ENCODE results near the gene FRS2. TPM values are rescaled to one million over a fixed set of nuclear protein-coding genes. Genes with fewer than 3 reads are reported as not detected.
"Not testable (repeated sequence)": the region's sequence is repeated elsewhere in the genome, so short reads cannot be mapped to it uniquely, and the experiment has no call there.

The FRS2 gene
- total RNA-seq, 1 donor from 2014 or later: 23.8 TPM

DNA sequence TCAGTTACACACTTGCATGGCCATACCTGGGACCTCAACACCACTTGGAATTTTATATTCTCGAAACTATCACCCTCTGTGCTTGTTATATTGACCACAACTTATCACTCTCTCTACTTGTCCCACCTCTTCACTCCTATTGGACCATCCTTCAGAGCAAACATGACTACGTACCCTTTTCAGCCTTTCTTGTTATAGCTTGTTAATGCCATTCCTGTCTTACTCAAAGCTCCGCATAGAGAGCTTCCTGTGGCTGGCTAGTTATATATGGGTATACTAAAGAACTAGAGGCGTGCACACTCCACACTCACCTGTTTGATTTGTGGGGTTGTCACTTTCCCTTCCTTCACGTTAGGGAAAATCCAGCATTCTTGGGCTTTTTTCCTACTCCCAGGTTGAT, 26.3 kb upstream of the FRS2 start:
- intact Hi-C loops (cut with micrococcal nuclease): no loop called here
- Mint-ChIP-seq H3K4me3 (no peak overlapping the region), H3K27me3 (no peaks in the 10 kb centered on the region), H3K9me3 (no peaks in the 10 kb centered on the region), H3K36me3 (ENCODE audit: low read depth) (no peaks in the 10 kb centered on the region), H3K27ac (no peak overlapping the region), H3K4me1 (no peaks in the 10 kb centered on the region)
- ATAC-seq (ENCODE audit: low read depth) (no peak), DNase-seq (no peak)
- TF ChIP-seq CTCF (IDR thresholded peaks at IDR 0.05): no peak
- CTCF ChIA-PET: no interaction called here
- POLR2A ChIA-PET: no interaction called here

DNA sequence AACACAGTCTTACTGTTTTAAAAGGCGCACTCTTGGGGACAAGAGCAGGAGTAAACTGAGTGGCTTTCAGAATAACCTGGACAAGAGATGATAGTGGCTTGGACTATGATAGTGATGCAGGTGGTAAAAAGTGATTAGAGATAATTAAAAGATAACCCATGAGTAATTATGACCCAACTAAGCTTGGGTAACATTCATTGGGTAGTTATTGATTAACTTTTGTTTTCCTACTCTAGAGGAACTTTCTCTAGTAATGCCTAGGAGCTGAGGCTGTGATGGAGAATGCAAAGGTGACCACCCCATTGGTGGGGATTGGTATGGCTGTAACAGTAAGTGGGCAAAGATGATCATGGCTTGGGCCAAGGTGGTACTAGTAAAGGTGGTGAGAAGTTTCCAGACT, 22.3 kb upstream of the FRS2 start:
- ChIA-PET POLR2A (no interaction called here), CTCF (no interaction called here)
- Mint-ChIP-seq H3K4me1 (no peaks in the 10 kb centered on the region), H3K27ac (no peak overlapping the region), H3K9me3 (no peaks in the 10 kb centered on the region), H3K36me3 (ENCODE audit: low read depth) (no peaks in the 10 kb centered on the region), H3K4me3 (no peak overlapping the region), H3K27me3 (no peaks in the 10 kb centered on the region)
- DNase-seq (no peak), ATAC-seq (ENCODE audit: low read depth) (no peak)
- intact Hi-C loops (cut with micrococcal nuclease): no loop called here
- TF ChIP-seq CTCF (IDR thresholded peaks at IDR 0.05): no peak

DNA sequence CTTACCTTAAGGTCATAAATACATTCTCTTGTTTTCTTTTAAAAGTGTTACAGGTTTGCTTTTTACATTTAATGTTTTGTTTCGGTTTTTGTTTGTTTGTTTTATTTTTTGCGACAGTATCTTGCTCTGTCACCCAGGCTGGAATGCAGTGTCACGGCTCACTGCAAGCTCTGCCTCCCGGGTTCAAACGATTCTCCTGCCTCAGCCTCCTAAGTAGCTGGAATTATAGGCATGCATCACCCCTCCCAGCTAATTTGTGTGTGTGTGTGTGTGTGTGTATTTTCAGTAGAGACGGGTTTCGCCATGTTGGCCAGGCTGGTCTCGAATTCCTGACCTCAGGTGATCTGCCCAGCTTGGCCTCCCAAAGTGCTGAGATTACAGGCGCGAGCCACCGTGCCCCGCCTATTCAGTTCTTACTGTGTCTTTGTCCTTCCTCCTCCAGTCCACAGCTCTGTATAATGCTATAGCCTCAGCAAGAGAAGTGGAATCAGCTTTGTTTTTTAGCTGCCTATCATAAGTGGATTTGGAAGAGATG, 17.5 kb upstream of the FRS2 start:
- H3K27me3 Mint-ChIP-seq; DNase-seq; H3K4me1 Mint-ChIP-seq; H3K27ac Mint-ChIP-seq; ATAC-seq (ENCODE audit: low read depth); CTCF ChIA-PET; H3K36me3 Mint-ChIP-seq (ENCODE audit: low read depth); POLR2A ChIA-PET; H3K4me3 Mint-ChIP-seq; H3K9me3 Mint-ChIP-seq; intact Hi-C loops (cut with micrococcal nuclease): not testable (repeated sequence)

DNA sequence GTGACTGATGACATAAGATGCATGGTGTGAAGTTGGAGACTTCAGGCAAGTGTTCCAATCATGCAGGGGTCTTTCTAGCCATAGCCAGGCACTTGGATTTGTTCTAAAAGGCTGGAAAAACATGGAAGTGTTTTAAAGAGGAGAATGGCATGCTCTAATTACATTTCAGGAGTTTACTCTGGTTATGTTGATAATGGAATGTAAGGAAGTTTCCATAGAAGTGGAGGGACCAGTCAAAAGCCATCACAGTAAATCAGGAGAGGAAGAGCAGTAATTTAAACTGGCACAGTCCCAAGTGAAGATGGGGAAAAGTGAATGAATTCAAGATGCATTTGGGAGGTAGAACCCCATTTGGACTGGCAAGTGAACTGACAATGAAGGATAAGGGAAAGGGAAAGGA, 13.9 kb upstream of the FRS2 start:
- no peak overlapping the region for H3K4me3 Mint-ChIP-seq
- H3K27me3 Mint-ChIP-seq: peaks cover 2% of the 10 kb centered on the region
- no peak overlapping the region for H3K27ac Mint-ChIP-seq
- no peaks in the 10 kb centered on the region for H3K36me3 Mint-ChIP-seq (ENCODE audit: low read depth)
- DNase-seq (no peak), ATAC-seq (ENCODE audit: low read depth) (no peak)
- TF ChIP-seq CTCF (IDR thresholded peaks at IDR 0.05): no peak
- ChIA-PET POLR2A (no interaction called here), CTCF (no interaction called here)
- H3K4me1 Mint-ChIP-seq: no peaks in the 10 kb centered on the region
- H3K9me3 Mint-ChIP-seq: no peaks in the 10 kb centered on the region
- intact Hi-C loops (cut with micrococcal nuclease): no loop called here

DNA sequence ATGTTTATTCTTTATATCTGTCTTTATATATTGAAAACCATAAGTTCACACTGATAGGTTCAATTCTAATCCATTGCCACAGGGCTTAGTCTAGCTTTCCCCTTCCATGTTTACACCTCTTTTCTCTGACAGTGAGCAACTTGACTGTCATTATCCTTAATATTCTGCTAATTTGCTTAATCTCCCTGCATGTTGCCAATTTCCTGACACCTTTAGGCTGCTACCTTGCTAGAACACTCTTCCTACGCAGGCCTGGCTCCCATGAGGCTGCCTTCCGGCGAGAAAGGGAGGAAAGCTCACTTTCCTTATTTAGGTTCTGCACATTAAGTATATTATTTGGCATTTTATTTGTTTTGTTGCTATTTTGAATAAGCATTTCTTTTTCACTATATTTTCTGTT, 12.8 kb upstream of the FRS2 start:
- POLR2A ChIA-PET: no interaction called here
- no peak for TF ChIP-seq CTCF (IDR thresholded peaks at IDR 0.05)
- Mint-ChIP-seq H3K4me1 (no peaks in the 10 kb centered on the region), H3K27me3 (peaks cover 2% of the 10 kb centered on the region), H3K27ac (no peak overlapping the region), H3K9me3 (no peaks in the 10 kb centered on the region), H3K36me3 (ENCODE audit: low read depth) (no peaks in the 10 kb centered on the region), H3K4me3 (no peak overlapping the region)
- intact Hi-C loops (cut with micrococcal nuclease): no loop called here
- DNase-seq (no peak), ATAC-seq (ENCODE audit: low read depth) (no peak)
- CTCF ChIA-PET: no interaction called here

DNA sequence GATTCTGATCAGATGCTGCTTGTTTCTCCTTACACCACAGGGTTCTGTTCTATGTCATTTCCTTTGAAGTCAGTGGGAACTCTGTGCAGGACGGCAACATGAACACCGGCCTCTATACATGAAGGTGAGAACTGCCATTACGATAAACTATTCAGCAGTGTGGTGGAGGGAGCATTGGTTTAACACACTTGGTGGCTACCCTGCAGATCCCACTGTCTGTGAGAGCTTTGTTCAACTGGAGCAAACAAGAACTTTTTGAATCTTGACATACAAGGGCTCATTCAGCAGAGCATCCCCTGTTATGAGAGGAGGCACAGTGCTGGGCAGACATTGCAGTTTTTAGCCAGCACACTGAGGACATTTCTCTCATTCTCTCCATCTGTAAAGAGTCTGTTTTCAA, 10.7 kb upstream of the FRS2 start:
- intact Hi-C loops (cut with micrococcal nuclease): no loop called here
- H3K4me3 Mint-ChIP-seq: no peak overlapping the region
- no peaks in the 10 kb centered on the region for H3K4me1 Mint-ChIP-seq
- no peaks in the 10 kb centered on the region for H3K9me3 Mint-ChIP-seq
- TF ChIP-seq CTCF (IDR thresholded peaks at IDR 0.05): no peak
- ChIA-PET CTCF (no interaction called here), POLR2A (interaction anchor here (1.3 kb wide), 1 partner anchor 11 kb away, joined by 4 read pairs; the partner anchor contains the start of gene FRS2)
- no peaks in the 10 kb centered on the region for H3K36me3 Mint-ChIP-seq (ENCODE audit: low read depth)
- no peak for DNase-seq
- no peak overlapping the region for H3K27ac Mint-ChIP-seq
- peaks cover 2% of the 10 kb centered on the region for H3K27me3 Mint-ChIP-seq
- ATAC-seq (ENCODE audit: low read depth): no peak

All from activated B cell treated with CpG ODN at 0.5 μM for 24 hours (primary cell).